GM10248 (cell line): Measurements from ENCODE around the gene OPRPN.

ENCODE experiments used
- CTCF ChIA-PET: fragments of 300-600 bp; sonication (Branson Sonifier 250); formaldehyde crosslinking; extraction: SDS; loops from one replicate; lab custom pipeline; 2021; ENCODE audit warnings: antibody characterized with exemption; lab: Yijun Ruan, JAX
- POLR2A ChIA-PET: fragments of 350-650 bp; sonication (Branson Sonifier 250); formaldehyde crosslinking; extraction: SDS; loops from one replicate; lab custom pipeline; 2020; ENCODE audit warnings: antibody characterized with exemption; lab: Yijun Ruan, JAX
- DNase-seq: peaks from one replicate; pipeline ENCODE4 v3.0.0; 2012; ENCODE audit errors: extremely low spot score
- CTCF ChIP-seq: IDR thresholded peaks from 2 replicates; pipeline ENCODE4 v1.5.1; 2012; ENCODE audit warnings: mild to moderate bottlenecking, low read depth; ENCODE audit errors: extremely low read depth, missing control alignments, control extremely low read depth

OPRPN gene

GRCh38 chr4:70399319-70399718 lies 1.6 kb downstream of the OPRPN start:
- CTCF ChIA-PET, result interaction anchor here (1.7 kb wide), 1 partner anchor 15 kb away, joined by 4 read pairs; no protein-coding TSS in a partner anchor
- POLR2A ChIA-PET, result no interaction called here
- TF ChIP-seq CTCF, result no peak
- no peak for DNase-seq

- POLR2A ChIA-PET, result no interaction called here
- CTCF ChIA-PET, result no interaction called here
- DNase-seq, result no peak
- no peak for TF ChIP-seq CTCF
These were observed 5.0 kb downstream of the OPRPN start for GRCh38 chr4:70402762-70403161.

- POLR2A ChIA-PET, result no interaction called here
These were observed 8.0 kb downstream of the OPRPN start for GRCh38 chr4:70405765-70406164.

GRCh38 chr4:70425306-70425705 lies 27.6 kb downstream of the OPRPN start:
- no peak for DNase-seq
- ChIA-PET CTCF (interaction anchor here (0.8 to 1.6 kb wide), 4 partner anchors 9 to 21 kb away, joined by 3 to 4 read pairs (median 4); no protein-coding TSS in a partner anchor), POLR2A (no interaction called here)
- TF ChIP-seq CTCF, result no peak

More at GRCh38 chr4:70405765-70406164, 8.0 kb downstream of the OPRPN start:
- no peak for DNase-seq
- no peak for TF ChIP-seq CTCF
- CTCF ChIA-PET, result no interaction called here

- ChIA-PET POLR2A (no interaction called here), CTCF (interaction anchor here (0.8 to 1.6 kb wide), 4 partner anchors 12 to 69 kb away, joined by 3 to 4 read pairs (median 3); no protein-coding TSS in a partner anchor)
- no peak for TF ChIP-seq CTCF
- DNase-seq, result no peak
These were observed 29.0 kb downstream of the OPRPN start for GRCh38 chr4:70426789-70427188.

- DNase-seq, result no peak
- ChIA-PET CTCF (interaction anchor here (0.9 to 1.4 kb wide), 2 partner anchors 9 to 12 kb away, joined by 3 to 4 read pairs; no protein-coding TSS in a partner anchor), POLR2A (no interaction called here)
- no peak for TF ChIP-seq CTCF
These were observed 39.5 kb downstream of the OPRPN start for GRCh38 chr4:70437197-70437596.

GRCh38 chr4:70442474-70442873 lies 44.7 kb downstream of the OPRPN start:
- no peak for TF ChIP-seq CTCF
- CTCF ChIA-PET, result no interaction called here
- DNase-seq, result no peak
- POLR2A ChIA-PET, result no interaction called here
